Omental fat pad (tissue), 4 donors: ENCODE measurements around the gene IPCEF1. TPM values are rescaled to one million over a fixed set of nuclear protein-coding genes. Genes with fewer than 3 reads are reported as not detected.

Experiments used
- ATAC-seq: fragments of 150-250 bp; one replicate; pipeline ENCODE4 v1.9.1; 2016; ENCODE audit warnings: mild to moderate bottlenecking, moderate library complexity; ENCODE audit not compliant: low FRiP score
- DNase-seq: peaks from one replicate; pipeline ENCODE4 v3.0.0-alpha.2; 2019; ENCODE audit warnings: low spot score
- total RNA-seq, 4 donors: library from RNA; depleted of rRNA; stranded (reverse); fragments of >200 nt; gene quantifications; one replicate each; pipeline ENCODE4 v1.1.0, GENCODE V29; 2016
- TF ChIP-seq, protein P1 (sequence below), 3 donors: fragments of 450-650 bp; IDR thresholded peaks; one replicate each; pipeline ENCODE4 v1.5.1; 2016 to 2017; ENCODE audit warnings: antibody characterized with exemption in 3 of 3, mild to moderate bottlenecking in 3 of 3, moderate library complexity in 2 of 3

The IPCEF1 gene
- total RNA-seq, 4 donors from 2014 or later: 0.84 to 9.2 (median 2.7) TPM

DNA sequence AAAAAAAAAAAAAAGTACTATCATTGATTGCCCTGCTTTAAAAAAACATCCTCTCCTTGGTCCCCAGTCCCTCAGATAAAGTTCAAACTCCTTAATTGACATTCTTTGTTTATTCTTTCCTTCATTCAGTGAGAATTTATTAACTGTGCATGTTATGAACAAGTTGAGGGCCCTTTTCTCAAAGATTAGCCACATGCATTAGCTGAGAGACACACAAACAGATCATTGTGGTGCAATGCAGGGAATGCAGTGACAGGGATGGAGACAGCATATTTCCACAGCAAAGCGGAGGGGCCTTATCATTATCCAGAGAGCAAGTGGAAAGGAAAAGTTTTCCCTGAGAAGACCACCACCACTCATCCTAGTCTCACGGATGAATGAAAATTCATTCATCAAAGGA is 21.9 kb upstream of the IPCEF1 start:
- TF ChIP-seq, protein P1, sequence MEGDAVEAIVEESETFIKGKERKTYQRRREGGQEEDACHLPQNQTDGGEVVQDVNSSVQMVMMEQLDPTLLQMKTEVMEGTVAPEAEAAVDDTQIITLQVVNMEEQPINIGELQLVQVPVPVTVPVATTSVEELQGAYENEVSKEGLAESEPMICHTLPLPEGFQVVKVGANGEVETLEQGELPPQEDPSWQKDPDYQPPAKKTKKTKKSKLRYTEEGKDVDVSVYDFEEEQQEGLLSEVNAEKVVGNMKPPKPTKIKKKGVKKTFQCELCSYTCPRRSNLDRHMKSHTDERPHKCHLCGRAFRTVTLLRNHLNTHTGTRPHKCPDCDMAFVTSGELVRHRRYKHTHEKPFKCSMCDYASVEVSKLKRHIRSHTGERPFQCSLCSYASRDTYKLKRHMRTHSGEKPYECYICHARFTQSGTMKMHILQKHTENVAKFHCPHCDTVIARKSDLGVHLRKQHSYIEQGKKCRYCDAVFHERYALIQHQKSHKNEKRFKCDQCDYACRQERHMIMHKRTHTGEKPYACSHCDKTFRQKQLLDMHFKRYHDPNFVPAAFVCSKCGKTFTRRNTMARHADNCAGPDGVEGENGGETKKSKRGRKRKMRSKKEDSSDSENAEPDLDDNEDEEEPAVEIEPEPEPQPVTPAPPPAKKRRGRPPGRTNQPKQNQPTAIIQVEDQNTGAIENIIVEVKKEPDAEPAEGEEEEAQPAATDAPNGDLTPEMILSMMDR (IDR thresholded peaks at IDR 0.05): no peak
- ATAC-seq (no peak), DNase-seq (no peak)

DNA sequence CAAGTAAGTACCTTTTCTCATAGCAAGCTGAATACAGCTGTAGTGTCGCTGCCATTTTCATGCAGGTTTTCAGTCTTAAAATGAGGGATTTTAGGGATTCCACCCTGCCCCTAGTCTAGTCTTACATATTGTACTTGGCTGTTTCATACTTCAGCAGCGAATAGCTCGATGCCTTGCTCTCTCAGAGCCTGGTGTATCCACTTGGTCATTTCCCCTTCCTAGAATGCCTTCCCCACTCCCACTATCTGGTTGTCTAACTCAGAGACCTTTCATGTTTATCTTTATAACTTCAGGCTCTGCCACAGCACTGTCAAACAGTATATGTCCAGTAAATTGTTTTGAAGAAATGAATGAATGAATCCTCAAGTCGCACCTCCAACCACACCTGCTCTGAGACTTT is 21.1 kb upstream of the IPCEF1 start:
- no peak for ATAC-seq
- no peak for DNase-seq
- TF ChIP-seq, protein P1 (IDR thresholded peaks at IDR 0.05): no peak

DNA sequence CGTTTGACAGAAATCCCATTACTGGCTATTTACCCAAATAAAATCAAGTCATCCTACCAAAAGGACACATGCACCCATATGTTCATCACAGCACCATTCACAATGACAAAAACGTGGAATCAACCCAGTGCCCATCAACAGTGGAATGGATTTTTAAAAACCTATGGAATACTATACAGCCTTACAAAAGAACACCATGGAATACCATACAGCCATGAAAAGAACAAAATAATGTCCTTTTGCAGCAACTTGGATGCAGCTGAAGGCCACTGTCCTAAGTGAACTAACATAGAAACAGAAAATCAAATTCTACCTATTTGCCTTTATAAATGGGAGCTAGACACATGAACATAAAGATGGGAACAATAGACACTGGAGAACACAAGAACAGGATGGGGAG is 17.4 kb upstream of the IPCEF1 start:
- DNase-seq (no peak), ATAC-seq (no peak)
- TF ChIP-seq, protein P1 (IDR thresholded peaks at IDR 0.05): no peak

DNA sequence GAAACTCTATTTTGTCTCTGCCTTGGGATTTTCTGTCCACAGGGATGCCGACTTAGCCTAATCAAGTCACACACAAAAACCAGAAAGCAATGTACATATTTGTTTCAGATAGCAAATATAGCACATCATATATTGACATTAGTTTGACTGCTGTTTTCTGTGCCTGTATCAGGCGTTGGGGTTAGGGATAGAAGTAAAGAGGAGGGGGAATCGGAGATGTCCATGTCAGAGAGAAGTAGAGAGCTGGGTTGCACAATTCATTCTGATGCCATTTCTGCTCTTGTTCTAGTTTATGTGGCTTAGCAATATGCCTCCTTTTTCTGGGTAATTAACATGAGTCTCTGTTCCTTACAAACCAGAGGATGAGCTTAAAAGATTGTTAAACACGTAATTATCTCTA is 14.7 kb upstream of the IPCEF1 start:
- DNase-seq (no peak), ATAC-seq (no peak)
- TF ChIP-seq, protein P1 (IDR thresholded peaks at IDR 0.05): no peak

DNA sequence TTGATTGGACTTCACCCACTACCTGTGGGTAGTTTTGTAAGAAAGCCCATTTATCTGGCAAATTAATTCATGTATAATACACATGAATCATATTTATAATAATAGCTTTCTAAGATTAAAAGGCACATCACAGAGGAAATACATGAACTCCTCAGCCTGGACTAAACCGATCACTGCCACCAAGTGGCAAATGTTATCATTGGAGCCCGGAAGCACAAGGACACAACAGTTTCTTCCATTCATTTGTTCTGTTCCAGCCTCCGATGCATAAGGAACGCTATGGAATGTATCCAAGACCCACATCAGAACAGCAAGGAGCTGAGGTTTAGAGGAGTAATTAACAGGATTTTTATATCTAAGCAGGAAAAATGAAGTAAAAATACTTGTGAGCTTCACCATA is 13.9 kb upstream of the IPCEF1 start:
- TF ChIP-seq, protein P1 (IDR thresholded peaks at IDR 0.05): no peak
- ATAC-seq (no peak), DNase-seq (no peak)

DNA sequence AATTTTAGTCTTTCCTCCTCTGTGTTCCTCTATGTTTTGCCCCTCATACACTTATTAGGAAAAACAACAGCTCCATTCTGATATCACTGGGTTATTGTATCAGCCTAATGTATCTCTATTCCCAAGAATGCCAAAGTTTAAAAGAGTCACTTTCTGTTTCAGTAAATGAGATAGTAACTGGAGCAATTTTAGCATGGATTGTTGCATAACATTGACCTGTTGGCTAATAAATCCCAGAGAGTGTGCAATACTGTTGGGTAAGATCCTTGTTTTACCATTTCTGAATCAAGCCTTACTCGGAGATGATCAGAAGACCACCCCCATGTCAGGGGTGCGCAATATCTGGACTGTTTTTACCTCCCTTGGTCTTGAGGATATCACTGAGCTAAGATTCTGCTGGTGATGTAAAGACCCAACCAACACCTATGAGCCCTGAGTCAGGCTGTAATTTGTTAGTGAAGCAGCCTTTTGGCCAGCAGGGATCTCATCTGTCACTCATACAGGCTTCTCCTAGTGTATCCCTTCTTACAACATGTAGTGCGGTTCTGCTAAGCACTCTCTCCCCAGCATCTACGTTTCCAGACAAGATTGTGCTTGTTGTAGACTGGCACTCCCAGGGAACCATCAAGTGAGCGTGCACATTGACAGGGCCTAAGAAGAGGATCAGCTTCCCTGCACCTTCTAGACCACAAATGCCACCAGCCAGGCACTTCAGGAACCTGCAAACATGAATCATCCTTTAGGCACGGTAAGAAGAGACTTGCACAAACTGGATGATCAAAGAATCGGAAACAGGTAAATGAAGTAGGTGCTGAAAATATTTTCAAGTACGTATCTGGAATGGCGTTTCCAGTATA is 11.5 kb upstream of the IPCEF1 start:
- ATAC-seq: peak; percentile 53
- TF ChIP-seq, protein P1 (IDR thresholded peaks at IDR 0.05): no peak

DNA sequence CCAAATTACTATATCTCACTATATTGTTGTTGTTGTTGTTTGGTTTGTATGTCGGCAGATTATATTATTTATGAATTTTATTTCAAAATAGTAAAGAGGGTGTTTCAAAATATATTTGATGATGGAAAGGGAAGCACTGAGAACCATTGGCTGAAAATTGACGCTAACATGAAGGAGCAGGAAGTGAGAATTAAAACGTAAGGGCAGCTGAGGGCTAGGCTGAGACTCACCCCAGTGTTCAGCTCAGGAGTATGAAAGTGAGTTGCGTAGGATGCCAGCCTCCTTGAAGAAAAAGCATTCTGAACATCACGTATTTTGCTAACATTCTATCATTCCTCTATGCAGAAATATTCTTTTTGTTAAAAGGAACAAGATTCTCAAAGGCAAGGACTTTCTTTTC is 10.7 kb upstream of the IPCEF1 start:
- TF ChIP-seq, protein P1 (IDR thresholded peaks at IDR 0.05): no peak
- ATAC-seq (no peak), DNase-seq (no peak)

More for the DNA sequence above, 11.5 kb upstream of the IPCEF1 start:
- no peak for DNase-seq
